HFF-Myc (cell line): ENCODE measurements around the gene MRPL23.
A peak's percentile ranks its signal among the peaks of the same experiment; 100 is the strongest.

Experiments
- DNase-seq: peaks from one replicate; pipeline ENCODE4 v3.0.0-alpha.2; 2011; ENCODE audit warnings: low read depth; ENCODE audit errors: extremely low read depth
- H3K4me3 ChIP-seq: replicated peaks from 2 replicates; pipeline ENCODE4 v1.5.1; 2011; ENCODE audit warnings: low read depth, mild to moderate bottlenecking, control low read depth, low read length
- TF ChIP-seq, protein P1 (sequence below): IDR thresholded peaks from 2 replicates; pipeline ENCODE4 v1.5.1; 2012; ENCODE audit warnings: mild to moderate bottlenecking, low read depth, low read length, control low read depth; ENCODE audit errors: missing control alignments

MRPL23 gene

DNA sequence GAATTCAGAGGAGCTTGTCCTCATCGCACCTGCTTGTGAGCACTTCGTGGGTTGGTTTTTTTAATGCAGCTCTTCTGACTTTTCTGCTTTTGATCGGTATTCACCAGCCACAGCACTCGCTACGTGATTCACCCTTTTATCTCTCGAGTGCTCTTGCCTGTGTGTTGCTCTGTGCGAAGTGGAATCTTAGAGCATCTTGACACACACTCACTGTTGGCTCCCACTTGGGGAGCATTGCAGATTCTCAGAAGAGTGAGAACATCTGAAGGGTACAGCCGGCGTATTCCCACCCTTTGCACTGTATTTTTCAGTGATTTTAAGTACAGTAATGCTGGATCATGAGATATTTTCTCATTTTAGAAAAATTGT is 16.7 kb upstream of the MRPL23 start:
- H3K4me3 ChIP-seq, result no peak overlapping the region
- no peak for DNase-seq
- TF ChIP-seq, protein P1, sequence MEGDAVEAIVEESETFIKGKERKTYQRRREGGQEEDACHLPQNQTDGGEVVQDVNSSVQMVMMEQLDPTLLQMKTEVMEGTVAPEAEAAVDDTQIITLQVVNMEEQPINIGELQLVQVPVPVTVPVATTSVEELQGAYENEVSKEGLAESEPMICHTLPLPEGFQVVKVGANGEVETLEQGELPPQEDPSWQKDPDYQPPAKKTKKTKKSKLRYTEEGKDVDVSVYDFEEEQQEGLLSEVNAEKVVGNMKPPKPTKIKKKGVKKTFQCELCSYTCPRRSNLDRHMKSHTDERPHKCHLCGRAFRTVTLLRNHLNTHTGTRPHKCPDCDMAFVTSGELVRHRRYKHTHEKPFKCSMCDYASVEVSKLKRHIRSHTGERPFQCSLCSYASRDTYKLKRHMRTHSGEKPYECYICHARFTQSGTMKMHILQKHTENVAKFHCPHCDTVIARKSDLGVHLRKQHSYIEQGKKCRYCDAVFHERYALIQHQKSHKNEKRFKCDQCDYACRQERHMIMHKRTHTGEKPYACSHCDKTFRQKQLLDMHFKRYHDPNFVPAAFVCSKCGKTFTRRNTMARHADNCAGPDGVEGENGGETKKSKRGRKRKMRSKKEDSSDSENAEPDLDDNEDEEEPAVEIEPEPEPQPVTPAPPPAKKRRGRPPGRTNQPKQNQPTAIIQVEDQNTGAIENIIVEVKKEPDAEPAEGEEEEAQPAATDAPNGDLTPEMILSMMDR, result no peak

- DNase-seq, result peak; percentile 3
- no peak overlapping the region for H3K4me3 ChIP-seq
- TF ChIP-seq, protein P1, result no peak
Measured at GRCh38 chr11:1931341-1932104, 15.6 kb upstream of the MRPL23 start.

GRCh38 chr11:1932105-1932480 is 15.0 kb upstream of the MRPL23 start:
- DNase-seq, result no peak
- TF ChIP-seq, protein P1, result no peak
- no peak overlapping the region for H3K4me3 ChIP-seq

DNA sequence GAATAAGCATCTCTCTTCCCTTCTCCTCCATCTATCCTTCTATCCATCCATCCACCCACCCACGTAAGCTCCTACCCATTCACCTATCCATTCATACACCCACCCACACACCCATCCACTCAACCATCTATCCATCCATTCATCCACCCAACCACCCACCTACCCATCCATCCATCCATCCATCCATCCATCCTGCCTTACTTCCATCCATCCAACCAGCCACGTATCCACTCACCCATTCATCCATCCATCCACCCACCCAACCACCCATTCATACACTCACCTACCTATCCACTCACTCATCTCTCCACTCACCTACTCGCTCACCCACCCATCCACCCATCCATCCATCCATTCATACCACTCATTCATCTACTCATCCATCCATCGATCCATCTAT is 14.5 kb upstream of the MRPL23 start:
- no peak overlapping the region for H3K4me3 ChIP-seq
- no peak for DNase-seq
- TF ChIP-seq, protein P1, result no peak

DNA sequence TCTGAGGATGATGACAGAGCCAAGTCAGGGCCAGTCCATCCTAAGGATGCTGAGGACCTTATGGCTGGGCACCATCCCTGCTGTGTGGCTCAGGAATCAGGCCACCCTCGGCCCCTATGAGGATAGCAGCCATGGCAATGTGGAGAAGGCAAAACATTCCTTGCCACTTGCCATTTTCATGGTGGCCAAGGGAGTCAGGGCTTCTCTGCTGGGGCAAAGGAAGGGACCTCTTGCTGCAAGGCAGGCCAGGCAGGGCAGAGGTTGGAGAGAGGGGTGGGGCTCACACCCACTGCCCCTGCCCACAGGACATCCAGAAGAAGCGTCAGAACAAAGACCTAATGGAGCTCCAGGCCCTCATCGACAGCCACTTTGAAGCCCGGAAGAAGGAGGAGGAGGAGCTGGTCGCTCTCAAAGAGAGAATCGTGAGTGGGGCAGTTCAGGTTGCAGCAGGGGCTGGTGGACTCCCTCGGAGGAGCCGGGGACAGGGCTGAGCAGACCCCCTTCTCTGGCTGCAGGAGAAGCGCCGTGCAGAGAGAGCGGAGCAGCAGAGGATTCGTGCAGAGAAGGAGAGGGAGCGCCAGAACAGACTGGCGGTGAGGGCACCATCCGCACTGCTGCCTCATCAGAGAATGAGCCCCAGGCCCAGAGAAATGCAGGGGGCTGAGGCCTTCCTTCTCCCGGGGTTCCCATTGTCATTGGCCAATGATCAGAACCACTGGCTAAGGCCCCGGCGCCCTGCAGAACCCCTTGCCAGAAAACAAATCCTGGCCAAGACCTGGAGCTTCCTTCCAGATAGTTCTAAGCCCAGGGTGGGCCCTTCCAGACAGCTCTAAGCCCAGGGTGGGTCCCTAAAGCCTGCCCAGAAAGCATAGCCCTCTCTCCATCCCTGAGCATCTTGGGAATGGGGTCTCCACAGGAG is 13.5 kb upstream of the MRPL23 start:
- DNase-seq, result no peak
- TF ChIP-seq, protein P1, result no peak
- no peak overlapping the region for H3K4me3 ChIP-seq

- no peak overlapping the region for H3K4me3 ChIP-seq
- TF ChIP-seq, protein P1, result no peak
- no peak for DNase-seq
Measured at GRCh38 chr11:1934335-1935155, 12.6 kb upstream of the MRPL23 start.
